HepG2 (cell line): Measurements from ENCODE around the gene RNPEPL1. TPM values are rescaled to one million over a fixed set of nuclear protein-coding genes. Genes with fewer than 3 reads are reported as not detected.

ENCODE experiments used
- ATF7 ChIP-seq, 2 experiments: fragments of 450-650 bp in 1 of 2; sonication (generic) in 1 of 2; formaldehyde crosslinking in 1 of 2; IDR thresholded peaks; 2 replicates each; pipeline versions ENCODE4 v1.4.0 to v1.6.1; 2016 to 2020; ENCODE audit warnings: antibody characterized with exemption in 1 of 2, mild to moderate bottlenecking in 1 of 2, missing genetic modification reagents in 1 of 2
- BCL6 ChIP-seq: IDR thresholded peaks from 2 replicates; pipeline ENCODE4 v1.6.1; 2016; ENCODE audit warnings: missing genetic modification reagents, missing compliant biosample characterization
- GATAD1 ChIP-seq: IDR thresholded peaks from 2 replicates; pipeline ENCODE4 v1.6.1; 2016; ENCODE audit warnings: missing genetic modification reagents, missing compliant biosample characterization
- GATAD2A ChIP-seq: IDR thresholded peaks from 2 replicates; pipeline ENCODE4 v1.6.1; 2016
- KDM6A ChIP-seq: IDR thresholded peaks from 2 replicates; pipeline ENCODE4 v1.6.1; 2016; ENCODE audit warnings: low read depth
- PTBP1 ChIP-seq: fragments of 200-400 bp; formaldehyde crosslinking; IDR thresholded peaks from 2 replicates; pipeline ENCODE4 v1.6.1; 2018; ENCODE audit warnings: low read length, low read depth; ENCODE audit not compliant: poor library complexity, severe bottlenecking
- RBM39 ChIP-seq: fragments of 200-400 bp; formaldehyde crosslinking; IDR thresholded peaks from one replicate; pipeline ENCODE4 v1.6.1; 2018; ENCODE audit warnings: antibody characterized with exemption, mild to moderate bottlenecking, low read depth, low read length; ENCODE audit not compliant: poor library complexity, severe bottlenecking
- SOX13 ChIP-seq, 3 experiments: fragments of 450-650 bp in 1 of 3; sonication (generic) in 1 of 3; formaldehyde crosslinking in 1 of 3; IDR thresholded peaks in 2 of 3; conservative IDR thresholded peaks in 1 of 3; 2 replicates each; pipeline versions ENCODE4 v1.5.0 to v1.6.1; 2016 to 2020; ENCODE audit warnings: antibody characterized with exemption in 1 of 3, mild to moderate bottlenecking in 1 of 3, missing compliant biosample characterization in 1 of 3, missing genetic modification reagents in 1 of 3, moderate library complexity in 1 of 3
- ZBTB7A ChIP-seq: sonication (generic); formaldehyde crosslinking; IDR thresholded peaks from 2 replicates; pipeline ENCODE4 v1.8.0; 2022; ENCODE audit warnings: mild to moderate bottlenecking, missing genetic modification reagents
- ZMYM3 ChIP-seq: sonication (generic); formaldehyde crosslinking; IDR thresholded peaks from 2 replicates; pipeline ENCODE4 v1.5.1; 2020; ENCODE audit warnings: mild to moderate bottlenecking, missing genetic modification reagents
- ZNF101 ChIP-seq: sonication (generic); formaldehyde crosslinking; IDR thresholded peaks from 2 replicates; pipeline ENCODE4 v1.4.0; 2020; ENCODE audit warnings: mild to moderate bottlenecking, low read depth, missing genetic modification reagents, borderline replicate concordance
- ZNF292 ChIP-seq: sonication (generic); formaldehyde crosslinking; IDR thresholded peaks from 2 replicates; pipeline ENCODE4 v1.8.1; 2022; ENCODE audit warnings: mild to moderate bottlenecking, low read depth, missing genetic modification reagents, borderline replicate concordance
- ZNF569 ChIP-seq: sonication (generic); formaldehyde crosslinking; IDR thresholded peaks from 2 replicates; pipeline ENCODE4 v1.5.0; 2020; ENCODE audit warnings: mild to moderate bottlenecking, missing genetic modification reagents, moderate library complexity, borderline replicate concordance
- ZNF670 ChIP-seq: sonication (generic); formaldehyde crosslinking; IDR thresholded peaks from 2 replicates; pipeline ENCODE4 v1.8.0; 2022; ENCODE audit warnings: mild to moderate bottlenecking, missing genetic modification reagents, borderline replicate concordance
- ZSCAN29 ChIP-seq: sonication (generic); formaldehyde crosslinking; conservative IDR thresholded peaks from 2 replicates; pipeline ENCODE4 v1.4.0; 2020; ENCODE audit warnings: mild to moderate bottlenecking, missing genetic modification reagents
- polyA plus RNA-seq, 8 experiments: library from polyadenylated mRNA; depleted of rRNA in 3 of 8; stranded (reverse) in 7 of 8; unstranded in 1 of 8; fragments of >200 nt; fragmentation: Illumina TruSeq in 4 of 8; extraction: Trizol in 4 of 8; gene quantifications; 2 replicates each; pipeline versions ENCODE4 v1.2.1 to v1.2.3, GENCODE V29; 2011 to 2016; ENCODE audit warnings: low read depth in 4 of 8, missing spikeins in 1 of 8, mixed read lengths in 1 of 8; ENCODE audit not compliant: insufficient read depth in 1 of 8
- total RNA-seq, 5 experiments: library from RNA; depleted of rRNA; stranded (reverse); fragments of >200 nt; fragmentation: Illumina TruSeq; extraction: Trizol; gene quantifications; 2 replicates each; pipeline ENCODE4 v1.2.3, GENCODE V29; 2016; ENCODE audit warnings: low read depth in 1 of 5
- TF ChIP-seq, protein P1 (sequence below): sonication (generic); formaldehyde crosslinking; IDR thresholded peaks from 2 replicates; pipeline ENCODE4 v1.5.0; 2020; ENCODE audit warnings: mild to moderate bottlenecking, missing genetic modification reagents, borderline replicate concordance
- TF ChIP-seq, protein P2 (sequence below): sonication (generic); formaldehyde crosslinking; IDR thresholded peaks from 2 replicates; pipeline ENCODE4 v1.4.0; 2020; ENCODE audit warnings: missing genetic modification reagents, mild to moderate bottlenecking, borderline replicate concordance
- TF ChIP-seq, protein P3 (sequence below): IDR thresholded peaks from 2 replicates; pipeline ENCODE4 v1.4.0; 2020; ENCODE audit warnings: mild to moderate bottlenecking, missing genetic modification reagents

RNPEPL1 gene
- total and polyA plus RNA-seq, 2 of the 13 experiments (the other 11 are each of a cell fraction or from before 2014, with no cell fraction given): 13.0 to 18.0 TPM

DNA sequence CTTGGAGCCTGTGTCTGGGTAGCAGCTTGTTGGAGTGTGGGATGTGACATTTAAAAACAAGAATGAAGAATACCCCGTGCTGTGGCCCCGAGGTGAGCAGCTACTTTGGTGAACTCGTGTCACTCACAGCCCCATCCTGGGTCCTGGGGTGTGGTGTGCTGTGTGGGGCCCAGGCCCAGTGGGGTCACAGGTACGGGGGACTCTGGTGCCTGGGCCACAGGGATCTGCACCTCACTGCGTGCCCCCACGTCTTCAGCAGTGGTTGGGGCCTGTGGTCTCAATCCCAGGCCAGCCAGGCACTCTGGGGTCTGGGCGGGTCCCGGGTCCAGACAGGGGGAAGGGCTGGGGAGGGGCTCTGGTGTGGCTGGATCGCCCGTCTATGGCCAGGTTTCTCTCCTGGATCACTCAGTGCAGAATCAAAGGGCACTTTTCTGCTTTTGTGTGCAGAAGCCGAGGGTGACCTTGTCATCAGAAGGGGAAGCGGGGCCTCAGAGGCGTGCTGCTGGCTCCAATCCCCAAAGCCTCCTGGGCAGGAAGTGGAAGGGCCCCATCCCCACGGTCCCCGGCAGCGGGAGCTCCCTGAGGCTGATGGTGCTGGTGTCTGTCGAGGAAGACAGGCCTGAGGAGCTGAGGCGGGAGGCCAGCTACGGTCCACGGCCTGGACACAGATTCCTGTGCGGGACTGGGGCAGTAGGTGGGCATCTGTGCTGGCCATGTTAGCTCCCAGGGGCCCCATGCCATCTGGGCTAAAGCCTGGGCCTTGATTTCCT lies 58.4 kb downstream of the RNPEPL1 start (continued):
- no peak for TF ChIP-seq ZNF670 (CRISPR knock-in tag)
- no peak for TF ChIP-seq ZNF101 (CRISPR knock-in tag)
- peak; percentile 89 for TF ChIP-seq GATAD2A (CRISPR knock-in tag)
- peak; percentile 28 for TF ChIP-seq RBM39
- TF ChIP-seq, protein P1, sequence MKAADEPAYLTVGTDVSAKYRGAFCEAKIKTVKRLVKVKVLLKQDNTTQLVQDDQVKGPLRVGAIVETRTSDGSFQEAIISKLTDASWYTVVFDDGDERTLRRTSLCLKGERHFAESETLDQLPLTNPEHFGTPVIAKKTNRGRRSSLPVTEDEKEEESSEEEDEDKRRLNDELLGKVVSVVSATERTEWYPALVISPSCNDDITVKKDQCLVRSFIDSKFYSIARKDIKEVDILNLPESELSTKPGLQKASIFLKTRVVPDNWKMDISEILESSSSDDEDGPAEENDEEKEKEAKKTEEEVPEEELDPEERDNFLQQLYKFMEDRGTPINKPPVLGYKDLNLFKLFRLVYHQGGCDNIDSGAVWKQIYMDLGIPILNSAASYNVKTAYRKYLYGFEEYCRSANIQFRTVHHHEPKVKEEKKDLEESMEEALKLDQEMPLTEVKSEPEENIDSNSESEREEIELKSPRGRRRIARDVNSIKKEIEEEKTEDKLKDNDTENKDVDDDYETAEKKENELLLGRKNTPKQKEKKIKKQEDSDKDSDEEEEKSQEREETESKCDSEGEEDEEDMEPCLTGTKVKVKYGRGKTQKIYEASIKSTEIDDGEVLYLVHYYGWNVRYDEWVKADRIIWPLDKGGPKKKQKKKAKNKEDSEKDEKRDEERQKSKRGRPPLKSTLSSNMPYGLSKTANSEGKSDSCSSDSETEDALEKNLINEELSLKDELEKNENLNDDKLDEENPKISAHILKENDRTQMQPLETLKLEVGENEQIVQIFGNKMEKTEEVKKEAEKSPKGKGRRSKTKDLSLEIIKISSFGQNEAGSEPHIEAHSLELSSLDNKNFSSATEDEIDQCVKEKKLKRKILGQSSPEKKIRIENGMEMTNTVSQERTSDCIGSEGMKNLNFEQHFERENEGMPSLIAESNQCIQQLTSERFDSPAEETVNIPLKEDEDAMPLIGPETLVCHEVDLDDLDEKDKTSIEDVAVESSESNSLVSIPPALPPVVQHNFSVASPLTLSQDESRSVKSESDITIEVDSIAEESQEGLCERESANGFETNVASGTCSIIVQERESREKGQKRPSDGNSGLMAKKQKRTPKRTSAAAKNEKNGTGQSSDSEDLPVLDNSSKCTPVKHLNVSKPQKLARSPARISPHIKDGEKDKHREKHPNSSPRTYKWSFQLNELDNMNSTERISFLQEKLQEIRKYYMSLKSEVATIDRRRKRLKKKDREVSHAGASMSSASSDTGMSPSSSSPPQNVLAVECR (CRISPR knock-in tag): peak; percentile 84; the same call in 1 of the 2 replicates
- peak; percentile 79 for TF ChIP-seq BCL6 (CRISPR knock-in tag)
- TF ChIP-seq ZNF569 (CRISPR knock-in tag): no peak
- TF ChIP-seq, protein P2, sequence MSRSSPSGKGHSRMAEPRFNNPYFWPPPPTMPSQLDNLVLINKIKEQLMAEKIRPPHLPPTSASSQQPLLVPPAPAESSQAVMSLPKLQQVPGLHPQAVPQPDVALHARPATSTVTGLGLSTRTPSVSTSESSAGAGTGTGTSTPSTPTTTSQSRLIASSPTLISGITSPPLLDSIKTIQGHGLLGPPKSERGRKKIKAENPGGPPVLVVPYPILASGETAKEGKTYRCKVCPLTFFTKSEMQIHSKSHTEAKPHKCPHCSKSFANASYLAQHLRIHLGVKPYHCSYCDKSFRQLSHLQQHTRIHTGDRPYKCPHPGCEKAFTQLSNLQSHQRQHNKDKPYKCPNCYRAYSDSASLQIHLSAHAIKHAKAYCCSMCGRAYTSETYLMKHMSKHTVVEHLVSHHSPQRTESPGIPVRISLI (CRISPR knock-in tag): no peak; the same call in 1 of the 2 replicates
- peak; percentile 45; the same call in 1 of the 2 replicates for TF ChIP-seq ZMYM3 (CRISPR knock-in tag)
- TF ChIP-seq GATAD1: peak; percentile 63; the same call in 1 of the 2 replicates
- TF ChIP-seq ATF7 (IDR thresholded peaks at IDR 0.05): no peak
- TF ChIP-seq ATF7 (CRISPR knock-in tag; IDR thresholded peaks at IDR 0.05): no peak
- TF ChIP-seq, protein P3, sequence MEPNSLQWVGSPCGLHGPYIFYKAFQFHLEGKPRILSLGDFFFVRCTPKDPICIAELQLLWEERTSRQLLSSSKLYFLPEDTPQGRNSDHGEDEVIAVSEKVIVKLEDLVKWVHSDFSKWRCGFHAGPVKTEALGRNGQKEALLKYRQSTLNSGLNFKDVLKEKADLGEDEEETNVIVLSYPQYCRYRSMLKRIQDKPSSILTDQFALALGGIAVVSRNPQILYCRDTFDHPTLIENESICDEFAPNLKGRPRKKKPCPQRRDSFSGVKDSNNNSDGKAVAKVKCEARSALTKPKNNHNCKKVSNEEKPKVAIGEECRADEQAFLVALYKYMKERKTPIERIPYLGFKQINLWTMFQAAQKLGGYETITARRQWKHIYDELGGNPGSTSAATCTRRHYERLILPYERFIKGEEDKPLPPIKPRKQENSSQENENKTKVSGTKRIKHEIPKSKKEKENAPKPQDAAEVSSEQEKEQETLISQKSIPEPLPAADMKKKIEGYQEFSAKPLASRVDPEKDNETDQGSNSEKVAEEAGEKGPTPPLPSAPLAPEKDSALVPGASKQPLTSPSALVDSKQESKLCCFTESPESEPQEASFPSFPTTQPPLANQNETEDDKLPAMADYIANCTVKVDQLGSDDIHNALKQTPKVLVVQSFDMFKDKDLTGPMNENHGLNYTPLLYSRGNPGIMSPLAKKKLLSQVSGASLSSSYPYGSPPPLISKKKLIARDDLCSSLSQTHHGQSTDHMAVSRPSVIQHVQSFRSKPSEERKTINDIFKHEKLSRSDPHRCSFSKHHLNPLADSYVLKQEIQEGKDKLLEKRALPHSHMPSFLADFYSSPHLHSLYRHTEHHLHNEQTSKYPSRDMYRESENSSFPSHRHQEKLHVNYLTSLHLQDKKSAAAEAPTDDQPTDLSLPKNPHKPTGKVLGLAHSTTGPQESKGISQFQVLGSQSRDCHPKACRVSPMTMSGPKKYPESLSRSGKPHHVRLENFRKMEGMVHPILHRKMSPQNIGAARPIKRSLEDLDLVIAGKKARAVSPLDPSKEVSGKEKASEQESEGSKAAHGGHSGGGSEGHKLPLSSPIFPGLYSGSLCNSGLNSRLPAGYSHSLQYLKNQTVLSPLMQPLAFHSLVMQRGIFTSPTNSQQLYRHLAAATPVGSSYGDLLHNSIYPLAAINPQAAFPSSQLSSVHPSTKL (CRISPR knock-in tag): peak; percentile 86
- TF ChIP-seq PTBP1: no peak
- TF ChIP-seq KDM6A (CRISPR knock-in tag): peak; percentile 86
- peak; percentile 65; the same call in 1 of the 2 replicates for TF ChIP-seq ZNF292
- no peak for TF ChIP-seq ZSCAN29 (CRISPR knock-in tag)
- peak; percentile 80 for TF ChIP-seq ZBTB7A
- peak; percentile 70; the same call in 1 of the 2 replicates for TF ChIP-seq SOX13 (IDR thresholded peaks at IDR 0.05)
- TF ChIP-seq SOX13 (CRISPR knock-in tag; conservative IDR thresholded peaks at IDR 0.05 in 1 of 2, IDR thresholded peaks at IDR 0.05 in 1 of 2): peak in 1 of 2 experiments; percentile 76; a peak in 2 of 4 replicates
